NCI-H2029 treated with DMSO at 0.1 percent for 48 hours (cell line): ENCODE measurements around the gene ANKRD17.

Experiments used
- DNase-seq: peaks from one replicate; lab custom pipeline; 2025; lab: John Stamatoyannopoulos, UW

Gene ANKRD17

GRCh38 chr4:73127839-73128453 lies 130.7 kb downstream of the ANKRD17 start:
- no peak for DNase-seq

- no peak for DNase-seq
Measured at GRCh38 chr4:73109493-73109892, 149.1 kb downstream of the ANKRD17 start.

GRCh38 chr4:73104695-73105094 lies 153.9 kb downstream of the ANKRD17 start:
- no peak for DNase-seq

- no peak for DNase-seq
Measured at GRCh38 chr4:73103799-73104503, 154.6 kb downstream of the ANKRD17 start.

GRCh38 chr4:73099143-73099542 lies 159.5 kb downstream of the ANKRD17 start:
- no peak for DNase-seq

- DNase-seq: no peak
Measured at GRCh38 chr4:73098713-73099112, 159.9 kb downstream of the ANKRD17 start.

GRCh38 chr4:73098016-73098415 lies 160.6 kb downstream of the ANKRD17 start:
- DNase-seq: no peak

- DNase-seq: no peak
Measured at GRCh38 chr4:73092868-73093267, 165.7 kb downstream of the ANKRD17 start.

- DNase-seq: no peak
Measured at GRCh38 chr4:73090738-73091137, 167.9 kb downstream of the ANKRD17 start.

- no peak for DNase-seq
Measured at GRCh38 chr4:73087871-73088270, 170.7 kb downstream of the ANKRD17 start.

GRCh38 chr4:73086095-73086868 lies 172.3 kb downstream of the ANKRD17 start:
- no peak for DNase-seq

GRCh38 chr4:73080789-73081188 lies 177.8 kb downstream of the ANKRD17 start:
- no peak for DNase-seq

GRCh38 chr4:73075832-73076231 lies 182.8 kb downstream of the ANKRD17 start:
- no peak for DNase-seq

GRCh38 chr4:73070074-73070390 lies 188.6 kb downstream of the ANKRD17 start:
- DNase-seq: peak; percentile 57

GRCh38 chr4:73069338-73070073 lies 189.1 kb downstream of the ANKRD17 start, which contains the start of gene COX18:
COX18 (minus strand) TSS chr4:73069716; CDS start chr4:73069649, 67 bp downstream.
- peak; percentile 77 for DNase-seq

GRCh38 chr4:73068491-73069337 lies 189.9 kb downstream of the ANKRD17 start:
- peak; percentile 64 for DNase-seq

GRCh38 chr4:73067971-73068394 lies 190.6 kb downstream of the ANKRD17 start:
- DNase-seq: no peak

- DNase-seq: no peak
Measured at GRCh38 chr4:73066928-73067327, 191.7 kb downstream of the ANKRD17 start.

- DNase-seq: no peak
Measured at GRCh38 chr4:73066445-73066844, 192.2 kb downstream of the ANKRD17 start.

- DNase-seq: no peak
Measured at GRCh38 chr4:73064536-73064935, 194.1 kb downstream of the ANKRD17 start.

- DNase-seq: no peak
Measured at GRCh38 chr4:73055241-73055897, 203.2 kb downstream of the ANKRD17 start.
